ENCODE measurements around the gene PRPS2. TPM values are rescaled to one million over a fixed set of nuclear protein-coding genes. Genes with fewer than 3 reads are reported as not detected.

PRPS2 gene
- total RNA-seq, 1 experiment from 2014 or later = 45.1 TPM

GRCh38 chrX:12794654-12795053, 3.4 kb downstream of the PRPS2 start:
- intact Hi-C loops (cut with micrococcal nuclease) = no loop called here
- CTCF ChIA-PET = interaction anchor here (0.5 to 1.5 kb wide), 3 partner anchors 10 to 287 kb away, joined by 3 to 6 read pairs (median 5); no protein-coding TSS in a partner anchor
- no peak overlapping the region for H3K4me3 Mint-ChIP-seq (ENCODE audit: unreplicated experiment)
- peaks cover 15% of the 10 kb centered on the region for H3K27me3 Mint-ChIP-seq (ENCODE audit: insufficient read depth, unreplicated experiment)
- H3K27ac Mint-ChIP-seq (ENCODE audit: low read depth, unreplicated experiment) = no peak overlapping the region
- TF ChIP-seq, protein P1, sequence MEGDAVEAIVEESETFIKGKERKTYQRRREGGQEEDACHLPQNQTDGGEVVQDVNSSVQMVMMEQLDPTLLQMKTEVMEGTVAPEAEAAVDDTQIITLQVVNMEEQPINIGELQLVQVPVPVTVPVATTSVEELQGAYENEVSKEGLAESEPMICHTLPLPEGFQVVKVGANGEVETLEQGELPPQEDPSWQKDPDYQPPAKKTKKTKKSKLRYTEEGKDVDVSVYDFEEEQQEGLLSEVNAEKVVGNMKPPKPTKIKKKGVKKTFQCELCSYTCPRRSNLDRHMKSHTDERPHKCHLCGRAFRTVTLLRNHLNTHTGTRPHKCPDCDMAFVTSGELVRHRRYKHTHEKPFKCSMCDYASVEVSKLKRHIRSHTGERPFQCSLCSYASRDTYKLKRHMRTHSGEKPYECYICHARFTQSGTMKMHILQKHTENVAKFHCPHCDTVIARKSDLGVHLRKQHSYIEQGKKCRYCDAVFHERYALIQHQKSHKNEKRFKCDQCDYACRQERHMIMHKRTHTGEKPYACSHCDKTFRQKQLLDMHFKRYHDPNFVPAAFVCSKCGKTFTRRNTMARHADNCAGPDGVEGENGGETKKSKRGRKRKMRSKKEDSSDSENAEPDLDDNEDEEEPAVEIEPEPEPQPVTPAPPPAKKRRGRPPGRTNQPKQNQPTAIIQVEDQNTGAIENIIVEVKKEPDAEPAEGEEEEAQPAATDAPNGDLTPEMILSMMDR (IDR thresholded peaks at IDR 0.05; ENCODE audit: unreplicated experiment) = no peak
- H3K9me3 Mint-ChIP-seq (ENCODE audit: unreplicated experiment) = no peaks in the 10 kb centered on the region
- peaks cover 4% of the 10 kb centered on the region for H3K4me1 Mint-ChIP-seq (ENCODE audit: insufficient read depth, unreplicated experiment)
- BruUV-seq (replicated peaks) = no TSS peak
- no peak for DNase-seq (ENCODE audit: unreplicated experiment)
- POLR2A ChIA-PET = no interaction called here
- H3K36me3 Mint-ChIP-seq (ENCODE audit: insufficient read depth, unreplicated experiment) = peaks cover 10% of the 10 kb centered on the region

GRCh38 chrX:12798601-12799000, 7.4 kb downstream of the PRPS2 start:
- BruUV-seq (replicated peaks) = no TSS peak

DNA sequence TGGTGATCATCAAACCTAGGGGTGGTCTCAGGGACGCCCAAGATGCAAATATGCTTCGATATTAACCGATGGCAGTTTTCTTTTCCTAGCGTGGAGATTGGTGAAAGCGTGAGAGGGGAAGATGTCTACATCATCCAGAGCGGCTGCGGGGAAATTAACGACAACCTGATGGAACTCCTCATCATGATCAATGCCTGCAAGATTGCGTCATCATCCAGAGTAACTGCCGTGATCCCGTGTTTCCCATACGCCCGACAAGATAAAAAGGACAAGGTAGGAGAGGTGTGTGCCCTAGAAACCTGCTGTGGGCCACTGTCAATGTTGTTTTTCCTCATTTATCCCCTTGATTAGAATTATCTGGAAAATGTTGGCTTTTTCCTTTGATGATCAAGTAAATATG, 7.9 kb downstream of the PRPS2 start:
- intact Hi-C loops (cut with micrococcal nuclease) = no loop called here
- Mint-ChIP-seq H3K27ac (ENCODE audit: low read depth, unreplicated experiment) (no peak overlapping the region), H3K36me3 (ENCODE audit: insufficient read depth, unreplicated experiment) (peaks cover 24% of the 10 kb centered on the region), H3K4me1 (ENCODE audit: insufficient read depth, unreplicated experiment) (no peaks in the 10 kb centered on the region), H3K4me3 (ENCODE audit: unreplicated experiment) (no peak overlapping the region), H3K27me3 (ENCODE audit: insufficient read depth, unreplicated experiment) (peaks cover 19% of the 10 kb centered on the region), H3K9me3 (ENCODE audit: unreplicated experiment) (no peaks in the 10 kb centered on the region)
- TF ChIP-seq, protein P1 (IDR thresholded peaks at IDR 0.05; ENCODE audit: unreplicated experiment) = no peak
- POLR2A ChIA-PET = no interaction called here
- DNase-seq (ENCODE audit: unreplicated experiment) = no peak
- CTCF ChIA-PET = no interaction called here
- BruUV-seq (replicated peaks) = no TSS peak

More at GRCh38 chrX:12798601-12799000, 7.4 kb downstream of the PRPS2 start:
- no peak for DNase-seq (ENCODE audit: unreplicated experiment)
- peaks cover 19% of the 10 kb centered on the region for H3K27me3 Mint-ChIP-seq (ENCODE audit: insufficient read depth, unreplicated experiment)
- peaks cover 24% of the 10 kb centered on the region for H3K36me3 Mint-ChIP-seq (ENCODE audit: insufficient read depth, unreplicated experiment)
- CTCF ChIA-PET = interaction anchor here (0.8 kb wide), 1 partner anchor 10 kb away, joined by 3 read pairs; no protein-coding TSS in a partner anchor
- no peaks in the 10 kb centered on the region for H3K9me3 Mint-ChIP-seq (ENCODE audit: unreplicated experiment)
- H3K4me1 Mint-ChIP-seq (ENCODE audit: insufficient read depth, unreplicated experiment) = no peaks in the 10 kb centered on the region
- POLR2A ChIA-PET = no interaction called here
- no peak overlapping the region for H3K27ac Mint-ChIP-seq (ENCODE audit: low read depth, unreplicated experiment)
- TF ChIP-seq, protein P1 (IDR thresholded peaks at IDR 0.05; ENCODE audit: unreplicated experiment) = no peak
- intact Hi-C loops (cut with micrococcal nuclease) = no loop called here
- no peak overlapping the region for H3K4me3 Mint-ChIP-seq (ENCODE audit: unreplicated experiment)

DNA sequence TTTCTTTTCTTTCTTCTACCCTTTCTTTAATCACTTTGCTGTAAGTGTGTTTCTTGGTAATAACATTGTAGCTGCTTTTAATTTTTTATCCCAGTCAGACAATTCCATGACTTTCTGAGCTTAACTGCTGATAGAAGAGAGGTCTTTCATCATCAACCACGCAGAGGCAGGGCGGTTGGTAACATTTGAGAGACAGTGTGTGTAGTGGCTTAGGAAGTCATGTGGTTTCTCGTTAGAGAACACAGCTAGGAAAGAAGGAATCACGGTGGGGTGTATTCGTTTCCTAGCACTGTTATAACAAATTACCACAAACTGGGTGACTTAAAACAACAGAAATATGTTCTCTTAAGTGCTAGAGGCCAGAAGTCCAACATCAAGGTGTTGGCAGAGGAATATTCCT, 11.5 kb downstream of the PRPS2 start:
- intact Hi-C loops (cut with micrococcal nuclease) = no loop called here
- no peaks in the 10 kb centered on the region for H3K9me3 Mint-ChIP-seq (ENCODE audit: unreplicated experiment)
- CTCF ChIA-PET = interaction anchor here (1.8 to 5.8 kb wide), 2 partner anchors 12 to 91 kb away, joined by 6 to 45 read pairs; no protein-coding TSS in a partner anchor

More for the DNA sequence above, 11.5 kb downstream of the PRPS2 start:
- Mint-ChIP-seq H3K4me3 (ENCODE audit: unreplicated experiment) (no peak overlapping the region), H3K27ac (ENCODE audit: low read depth, unreplicated experiment) (no peak overlapping the region), H3K4me1 (ENCODE audit: insufficient read depth, unreplicated experiment) (no peaks in the 10 kb centered on the region), H3K27me3 (ENCODE audit: insufficient read depth, unreplicated experiment) (peaks cover 38% of the 10 kb centered on the region), H3K36me3 (ENCODE audit: insufficient read depth, unreplicated experiment) (peaks cover 31% of the 10 kb centered on the region)
- no TSS peak for BruUV-seq (replicated peaks)
- POLR2A ChIA-PET = no interaction called here
- TF ChIP-seq, protein P1 (IDR thresholded peaks at IDR 0.05; ENCODE audit: unreplicated experiment) = no peak
- DNase-seq (ENCODE audit: unreplicated experiment) = no peak
